Putamen (tissue), 1 donor: ENCODE data around the gene SEPTIN3.

Experiments used
- DNase-seq: peaks from one replicate; pipeline ENCODE4 v3.0.0-alpha.2; 2016; ENCODE audit warnings: low spot score

Gene SEPTIN3, protein sequence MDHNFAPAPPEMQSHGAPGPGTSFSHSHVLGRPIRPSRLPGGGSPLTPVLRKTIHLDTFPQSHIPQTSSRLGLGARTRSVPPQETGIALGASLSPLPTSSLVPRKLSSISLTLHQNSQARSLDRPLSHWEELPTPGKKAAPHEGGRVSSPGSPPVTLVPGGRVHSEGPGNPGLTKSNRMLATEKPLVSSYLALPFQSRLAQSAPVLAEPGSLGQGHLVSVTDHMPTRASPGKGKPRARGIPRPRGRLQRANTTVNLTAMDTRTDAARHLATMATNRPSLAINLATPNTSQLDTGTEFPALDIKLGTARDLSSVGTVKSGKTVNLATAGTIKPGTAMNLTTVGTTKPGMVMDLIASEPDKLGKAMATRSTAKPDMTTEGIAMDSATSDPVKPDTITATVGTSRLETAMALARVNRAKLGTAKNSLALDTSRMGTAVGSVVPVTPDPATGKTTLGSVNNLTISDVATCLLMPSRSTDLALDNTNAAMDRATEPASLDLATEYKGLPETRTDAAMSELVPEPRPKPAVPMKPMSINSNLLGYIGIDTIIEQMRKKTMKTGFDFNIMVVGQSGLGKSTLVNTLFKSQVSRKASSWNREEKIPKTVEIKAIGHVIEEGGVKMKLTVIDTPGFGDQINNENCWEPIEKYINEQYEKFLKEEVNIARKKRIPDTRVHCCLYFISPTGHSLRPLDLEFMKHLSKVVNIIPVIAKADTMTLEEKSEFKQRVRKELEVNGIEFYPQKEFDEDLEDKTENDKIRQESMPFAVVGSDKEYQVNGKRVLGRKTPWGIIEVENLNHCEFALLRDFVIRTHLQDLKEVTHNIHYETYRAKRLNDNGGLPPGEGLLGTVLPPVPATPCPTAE

DNA sequence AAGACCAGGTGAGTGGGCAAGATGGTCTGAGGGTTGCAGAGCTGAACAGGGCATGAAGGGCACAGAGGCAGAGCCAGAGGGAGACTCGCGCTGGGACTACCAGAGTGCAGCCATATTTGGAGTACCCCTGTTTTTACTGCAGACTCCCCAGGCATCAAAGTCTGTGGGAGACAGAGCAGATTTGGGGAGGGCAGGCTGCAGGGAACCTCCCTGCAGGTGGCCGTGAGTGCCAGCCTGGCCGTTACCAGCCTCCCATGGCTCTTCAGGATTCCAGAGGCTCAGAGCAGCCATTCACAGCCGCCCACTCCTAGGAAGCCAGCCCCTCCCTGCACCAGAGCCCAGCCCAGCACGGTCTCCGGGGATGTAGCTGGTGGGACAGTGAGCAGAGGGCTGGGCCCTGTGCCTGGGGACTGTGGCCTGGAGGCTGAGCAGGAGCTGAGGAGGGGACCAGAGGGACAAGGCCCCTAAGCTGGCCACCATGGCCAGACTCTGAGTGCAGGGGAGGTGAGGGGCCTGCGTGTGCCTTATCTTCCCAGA lies at the start of gene SEPTIN3:
Gene SEPTIN3, plus strand, starts transcription at position 334 of the 537 bp plus-strand sequence. CDS start 2,050 bp downstream, outside the sequence.
- no peak for DNase-seq

DNA sequence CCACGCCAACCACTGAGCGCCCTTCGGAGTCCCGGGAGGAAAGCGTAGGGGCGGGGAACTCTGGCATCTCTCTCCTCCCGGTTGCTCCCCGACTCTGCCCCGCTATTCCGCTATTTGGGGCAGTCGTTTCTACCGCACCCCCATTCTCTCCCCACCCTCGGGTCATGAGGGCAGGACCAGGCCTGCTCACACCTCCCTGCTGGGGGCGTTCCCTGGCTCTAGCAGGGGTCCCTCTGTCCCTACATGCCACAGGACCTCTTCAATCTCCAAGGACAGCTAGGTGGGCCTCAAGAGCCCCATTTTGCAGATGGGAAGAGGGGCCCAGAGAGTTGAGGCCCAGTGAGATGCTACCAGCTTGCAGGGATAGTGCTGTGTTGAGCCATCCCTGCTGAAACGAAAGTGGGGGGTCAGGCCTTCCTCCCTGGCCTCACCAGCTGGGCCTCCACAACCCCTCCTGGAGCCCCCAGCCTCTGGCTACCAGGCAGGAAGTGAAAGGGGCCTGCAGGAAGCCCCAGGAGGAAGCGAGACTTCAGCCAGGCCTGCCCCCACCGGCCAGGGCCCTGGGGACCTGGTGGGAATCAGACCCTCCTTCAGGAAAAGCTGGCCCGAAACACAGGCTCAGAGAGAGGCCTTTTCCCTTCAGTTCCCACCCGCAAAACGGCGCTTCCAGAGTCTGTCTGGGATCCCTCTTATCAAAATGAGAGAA lies 48.8 kb upstream of the SEPTIN3 start:
- no peak for DNase-seq

DNA sequence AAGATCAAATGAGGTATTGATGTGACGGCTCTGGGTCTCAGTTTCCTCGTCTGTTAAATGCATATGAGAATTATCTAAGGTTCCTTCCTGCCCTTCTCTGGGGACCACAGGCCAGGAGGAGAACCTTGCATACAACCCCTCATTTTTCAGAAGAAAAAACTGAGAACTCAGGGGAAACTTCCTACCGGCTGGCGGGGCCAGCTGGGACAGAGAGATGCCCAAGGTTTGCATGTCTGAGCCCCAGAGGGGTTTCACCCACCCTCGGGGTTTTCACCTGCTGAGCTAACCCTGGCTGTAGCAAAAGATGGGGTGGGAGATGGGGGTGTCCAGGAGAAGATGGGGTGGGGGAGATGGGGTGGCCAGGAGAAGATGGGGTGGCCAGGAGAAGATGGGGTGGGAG lies 46.9 kb upstream of the SEPTIN3 start:
- no peak for DNase-seq

DNA sequence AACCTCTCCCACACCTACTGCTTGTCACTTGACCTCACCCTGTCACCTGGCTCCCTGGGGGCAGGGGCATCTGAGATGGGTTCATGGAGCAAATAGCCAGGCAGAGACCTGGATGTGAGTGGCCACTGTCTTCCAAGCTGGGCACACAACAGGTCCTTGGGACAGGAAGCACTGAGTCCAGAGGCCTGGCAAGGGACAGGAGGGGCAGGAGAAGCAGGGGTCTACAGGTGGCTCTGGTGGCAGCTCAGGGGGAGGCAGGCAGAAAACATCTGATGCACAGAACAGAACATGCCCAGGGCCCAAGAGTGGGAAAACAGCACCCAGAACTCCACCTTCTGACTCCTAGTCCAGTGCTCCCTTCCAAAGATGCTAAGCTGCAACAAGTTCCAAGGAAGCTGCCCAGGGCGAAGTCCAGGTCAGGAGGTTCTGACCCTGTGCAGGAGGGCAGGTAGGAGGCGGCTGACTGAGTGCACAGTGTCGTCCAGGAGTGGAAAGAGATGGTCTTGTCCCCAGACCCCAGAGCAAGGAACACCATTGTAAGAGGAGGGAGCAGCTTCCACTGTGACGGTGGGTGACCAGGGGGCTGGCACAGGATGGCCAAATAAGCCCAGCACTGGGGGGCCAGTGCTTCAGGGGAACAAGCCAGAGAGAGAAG lies 46.2 kb upstream of the SEPTIN3 start:
- no peak for DNase-seq

DNA sequence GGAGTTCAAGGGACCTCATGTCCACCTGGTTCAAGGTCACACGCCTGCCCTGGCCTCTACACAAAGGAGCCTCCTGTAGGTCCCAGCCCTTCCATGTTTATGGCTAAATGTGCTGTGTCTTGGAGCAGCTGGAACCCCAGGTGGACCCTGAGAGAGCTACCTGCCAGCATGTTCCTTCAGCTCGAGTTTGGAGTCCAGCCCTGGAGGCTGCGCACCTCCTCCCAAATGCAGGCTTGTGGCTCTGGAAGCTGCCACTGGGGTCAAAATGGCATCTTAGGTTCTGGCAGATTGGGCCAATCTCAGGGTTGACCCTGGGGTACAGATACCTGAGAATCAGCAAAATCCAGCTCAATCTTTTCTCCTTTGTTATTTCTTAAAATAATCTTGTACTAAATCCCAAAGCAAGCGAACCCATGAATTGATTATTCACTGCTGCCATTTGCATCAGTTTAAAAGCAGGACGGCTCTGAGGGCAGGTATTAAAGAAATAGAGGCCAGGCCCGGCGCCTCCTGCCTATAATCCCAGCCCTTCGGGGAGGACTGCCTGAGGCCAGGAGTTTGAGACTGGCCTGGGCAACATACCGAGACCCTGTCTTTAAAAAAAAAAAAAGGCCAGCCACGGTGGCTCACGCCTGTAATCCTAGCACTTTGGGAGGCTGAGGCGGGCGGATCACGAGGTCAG lies 45.5 kb upstream of the SEPTIN3 start:
- DNase-seq = no peak

DNA sequence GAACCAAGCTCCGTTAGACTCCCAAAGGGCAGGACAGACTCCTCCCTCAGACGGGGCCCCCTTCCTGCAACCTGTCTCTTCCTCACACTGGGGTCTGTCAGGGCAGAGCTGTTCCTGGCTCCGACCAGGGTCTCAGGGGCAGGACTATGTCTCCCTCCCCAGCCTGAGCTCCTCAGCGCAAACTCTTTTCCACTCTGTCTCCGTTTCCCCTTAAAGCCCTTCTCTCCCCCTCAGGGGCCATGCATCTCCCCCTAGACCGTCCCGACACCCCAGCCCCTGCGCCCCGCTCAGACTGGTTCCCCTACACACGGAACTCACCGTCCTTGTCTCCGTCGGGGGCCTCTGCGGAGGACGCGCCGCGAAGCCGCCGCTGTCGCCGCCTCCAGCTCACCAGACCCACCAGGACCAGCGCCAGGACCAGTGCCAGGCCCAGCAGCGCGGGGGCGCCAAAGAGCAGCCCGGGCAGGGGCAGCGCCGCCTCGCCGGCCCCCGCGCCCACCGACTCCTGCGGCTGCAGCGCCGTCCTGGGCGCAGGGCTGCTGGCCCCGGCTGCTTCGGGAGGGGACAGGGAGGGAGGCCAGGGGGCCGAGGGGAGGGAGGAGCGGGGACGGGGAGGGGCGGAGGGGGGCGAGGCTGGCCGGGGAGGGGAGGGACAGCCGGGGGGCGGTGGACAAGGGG lies 43.3 kb upstream of the SEPTIN3 start:
- no peak for DNase-seq

DNA sequence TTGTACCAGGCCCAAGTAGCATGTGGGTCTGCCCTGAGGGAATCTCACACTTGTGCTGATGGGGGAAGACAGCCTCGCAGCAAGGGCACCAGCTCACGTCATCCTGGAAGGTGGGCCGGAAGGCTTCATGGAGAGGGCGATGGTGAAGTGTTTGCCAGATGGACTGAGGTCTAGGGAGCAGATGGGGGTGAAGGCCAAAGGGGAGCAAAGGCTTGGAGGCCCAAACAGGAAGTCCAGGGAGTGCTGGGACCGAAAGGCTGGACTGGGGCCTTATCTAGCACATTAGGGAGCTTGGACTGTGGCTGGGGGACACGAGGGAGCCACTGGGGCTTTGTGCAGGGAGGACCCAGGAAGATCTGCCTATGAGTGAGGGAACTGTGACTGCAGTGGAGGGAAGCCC lies 41.4 kb upstream of the SEPTIN3 start:
- no peak for DNase-seq

DNA sequence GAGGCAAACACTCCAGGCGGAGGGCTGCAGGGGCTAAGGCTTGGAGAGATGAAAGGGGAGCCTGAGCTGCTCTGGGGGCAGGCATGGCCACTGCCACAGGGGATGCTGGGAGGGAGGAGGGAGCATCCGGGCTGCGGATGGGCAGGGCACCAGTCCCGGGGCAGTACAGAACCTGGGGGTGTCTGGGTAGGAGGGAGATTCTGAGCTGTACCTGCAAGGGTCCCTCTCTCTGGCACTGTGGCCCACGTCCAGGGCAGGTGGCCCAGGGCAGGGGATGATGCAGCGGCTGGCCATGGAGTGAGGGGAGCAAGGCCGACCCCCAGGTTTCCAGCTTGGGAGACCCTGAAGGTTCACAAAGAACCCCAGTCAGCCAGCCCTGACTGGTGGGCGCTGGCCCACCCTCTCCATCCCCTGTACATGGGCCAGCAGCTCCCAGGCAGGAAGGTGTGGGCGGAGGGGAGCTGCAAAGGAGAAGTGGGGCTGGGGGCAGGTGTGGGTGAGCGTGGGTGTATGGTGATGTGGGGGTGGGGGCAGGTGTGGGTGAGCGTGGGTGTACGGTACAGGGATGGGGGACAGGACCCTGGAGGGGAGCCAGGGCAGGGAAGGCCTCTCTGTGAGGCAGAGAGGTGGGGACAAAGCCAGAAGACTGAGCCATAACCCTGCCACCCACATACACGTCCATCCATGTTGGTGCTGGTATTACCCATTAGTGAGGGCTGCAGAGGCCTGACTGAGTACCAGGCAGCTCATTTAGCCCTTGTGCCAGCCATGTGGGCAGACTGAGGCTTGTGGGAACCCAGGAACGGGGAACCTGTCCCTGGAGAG lies 40.4 kb upstream of the SEPTIN3 start:
- no peak for DNase-seq

DNA sequence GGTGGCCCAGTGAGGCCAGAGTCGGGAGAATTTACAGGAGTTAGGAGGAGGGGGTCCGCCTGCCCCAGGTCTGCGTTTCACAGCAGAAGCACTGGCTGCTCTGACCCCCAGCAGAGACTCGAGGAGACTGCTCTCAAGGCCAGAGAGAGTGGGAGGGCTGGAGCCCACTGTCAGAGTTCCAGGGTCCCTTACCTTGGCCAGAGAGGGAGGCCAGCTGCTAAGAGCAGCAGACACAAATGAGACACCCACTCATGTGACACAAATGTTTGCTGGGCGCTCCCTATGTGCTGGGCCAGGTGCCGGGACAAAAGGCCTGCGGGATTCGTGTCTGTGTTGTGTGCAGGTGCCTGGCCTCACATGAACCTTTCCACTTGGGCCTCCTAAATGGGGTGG lies 39.8 kb upstream of the SEPTIN3 start:
- no peak for DNase-seq

DNA sequence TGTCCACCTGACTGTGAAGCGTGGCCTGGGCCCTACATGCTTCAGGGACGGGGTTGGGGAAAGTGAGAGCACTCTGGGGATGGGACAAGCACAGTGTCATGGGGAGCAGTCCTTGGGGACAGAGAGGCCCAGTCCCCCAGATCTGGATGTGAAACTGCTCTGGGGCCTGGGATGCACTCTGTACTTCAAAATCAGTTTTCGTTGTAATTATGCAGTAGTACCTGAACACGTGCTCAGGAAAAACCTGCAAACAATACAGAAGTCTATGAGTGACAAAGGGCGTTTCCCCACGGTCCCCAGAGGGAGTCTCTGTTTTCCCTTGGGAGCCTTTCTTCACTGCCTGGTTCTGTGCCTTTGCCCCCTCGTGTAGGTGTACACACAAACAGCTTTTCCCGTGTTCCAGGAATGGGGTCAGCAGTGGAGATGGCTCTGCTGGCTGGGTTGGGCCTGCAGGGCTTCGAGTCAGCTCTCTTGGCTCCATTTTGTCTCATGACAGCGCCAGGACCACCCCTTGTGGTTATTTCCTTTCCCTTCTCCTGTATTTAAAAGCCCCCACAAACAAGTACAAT lies 37.5 kb upstream of the SEPTIN3 start:
- DNase-seq = no peak

DNA sequence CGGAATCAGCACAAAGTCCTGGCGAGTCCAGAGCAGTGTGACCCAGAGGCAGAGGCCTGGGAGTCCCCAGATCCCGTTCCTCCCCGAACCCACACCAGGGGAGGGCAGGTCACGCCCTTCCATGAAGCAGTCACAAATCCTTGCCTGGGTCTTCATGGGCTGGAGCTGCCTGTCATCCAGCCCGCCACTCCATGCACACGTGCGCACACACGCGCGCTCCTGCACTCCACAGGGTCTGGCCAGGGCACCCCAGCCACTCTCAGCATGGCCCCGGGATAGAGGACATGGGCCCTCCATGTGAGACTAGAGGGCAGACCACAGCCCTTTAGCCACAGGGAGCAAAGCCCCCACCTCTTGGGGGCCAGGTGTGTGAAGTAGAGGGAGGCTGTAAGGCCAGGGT lies 36.9 kb upstream of the SEPTIN3 start:
- DNase-seq = no peak

DNA sequence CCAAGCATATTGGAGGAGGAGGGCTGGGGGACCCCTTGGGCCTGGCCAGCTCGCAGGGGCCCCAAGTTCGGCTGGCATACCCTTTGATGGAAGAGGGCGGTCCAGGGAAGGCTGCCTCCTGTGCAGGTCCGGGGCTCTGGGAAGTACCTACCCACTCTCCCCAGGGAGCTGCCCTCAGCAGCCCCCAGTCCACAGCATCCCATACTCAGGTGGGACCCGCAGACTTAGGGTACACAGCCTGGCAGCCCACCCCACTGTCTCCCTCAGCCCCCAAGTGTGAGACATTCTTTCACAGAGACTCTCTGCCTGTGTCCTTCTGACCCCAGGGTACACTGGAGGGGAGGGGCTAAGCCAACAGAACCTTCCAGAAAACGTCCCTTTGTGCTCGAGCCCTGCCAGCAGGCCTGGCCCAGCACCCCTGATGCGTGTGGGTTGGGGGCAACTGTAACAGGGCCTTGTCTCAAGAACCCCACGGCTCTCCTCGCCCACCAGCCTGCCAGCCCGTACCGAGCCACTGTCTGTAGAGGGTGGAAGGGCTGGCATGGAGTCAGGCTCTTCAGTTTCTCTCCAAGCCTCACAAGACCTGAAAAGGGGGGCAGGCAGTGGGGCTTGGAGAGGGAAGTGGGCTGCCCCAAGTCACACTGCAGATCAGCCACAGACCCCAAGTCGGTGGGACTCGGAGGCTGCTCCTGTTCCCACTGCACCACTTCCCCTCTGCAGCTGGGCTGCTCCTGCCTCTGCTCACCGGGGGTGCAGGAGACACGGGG lies 35.6 kb upstream of the SEPTIN3 start:
- DNase-seq = no peak

DNA sequence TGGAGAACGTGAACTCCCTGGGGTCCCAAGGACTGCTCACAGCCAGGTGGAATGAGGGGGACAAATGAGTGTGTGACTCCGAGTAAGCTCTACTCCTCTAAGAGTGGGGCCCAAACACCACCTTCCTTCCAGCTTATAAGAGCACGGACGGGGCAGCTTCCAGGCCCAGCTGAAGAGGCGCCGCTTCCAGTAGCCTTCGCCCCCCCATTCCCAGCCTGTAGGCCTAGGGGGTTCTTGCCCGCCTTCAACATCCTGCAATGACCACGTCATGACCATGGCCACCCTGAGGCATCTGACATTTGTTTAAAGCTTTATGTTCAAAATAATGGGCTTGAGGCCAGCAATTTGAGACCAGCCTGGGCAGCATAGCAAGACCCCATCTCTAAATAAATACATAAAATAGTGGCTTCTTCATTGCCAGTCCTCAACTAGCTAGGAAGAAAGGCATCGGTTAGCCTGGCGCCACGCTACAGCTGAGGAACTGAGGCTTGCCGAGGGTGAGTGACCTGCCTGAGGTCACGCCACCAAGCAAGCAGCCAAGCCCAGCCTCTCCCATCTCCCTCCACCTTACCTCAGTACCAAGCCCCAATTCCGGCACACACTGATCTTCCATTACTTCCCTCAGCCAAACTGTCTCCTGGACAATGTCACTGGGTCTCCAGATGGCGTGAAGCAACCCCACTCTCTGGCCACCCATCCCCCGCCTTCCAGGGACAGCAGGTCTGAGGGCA lies 34.8 kb upstream of the SEPTIN3 start:
- no peak for DNase-seq

DNA sequence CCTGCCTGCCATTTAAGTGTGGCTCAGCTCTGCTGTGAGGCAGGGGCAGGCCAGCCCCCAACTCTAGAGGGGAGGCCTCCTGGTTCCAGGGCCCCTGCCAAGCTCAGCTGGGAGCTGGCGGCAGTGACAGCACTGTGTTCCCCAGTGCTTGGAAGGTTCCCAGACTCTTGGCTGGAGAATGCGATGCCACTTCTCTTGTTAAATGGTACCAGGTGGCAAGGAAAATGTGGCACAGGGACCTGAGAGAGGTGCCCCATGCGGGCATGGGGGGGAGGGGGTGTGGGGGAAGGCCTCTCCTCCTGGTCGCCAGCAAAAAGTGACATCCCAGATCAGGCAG lies 34.3 kb upstream of the SEPTIN3 start:
- no peak for DNase-seq

DNA sequence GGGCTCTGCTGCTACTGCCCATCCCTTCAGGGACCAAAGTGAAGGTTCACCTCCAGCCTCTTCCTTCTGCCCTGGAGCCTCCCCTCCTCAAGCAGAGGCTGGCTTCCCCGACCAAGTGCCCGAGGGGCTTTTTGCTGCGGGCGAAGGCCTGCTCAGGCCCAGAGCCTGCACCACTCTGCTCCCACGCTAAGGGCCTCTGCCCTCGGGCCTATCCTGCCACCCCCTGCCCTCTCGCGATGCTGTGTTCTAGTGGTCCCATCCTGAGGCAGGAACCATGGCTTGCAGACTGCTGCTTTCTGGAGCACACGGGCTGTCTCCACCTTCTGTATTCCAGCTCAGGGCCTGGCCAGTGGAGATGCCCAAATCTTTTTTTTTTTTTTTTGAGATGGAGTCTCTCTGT lies 33.7 kb upstream of the SEPTIN3 start:
- no peak for DNase-seq

DNA sequence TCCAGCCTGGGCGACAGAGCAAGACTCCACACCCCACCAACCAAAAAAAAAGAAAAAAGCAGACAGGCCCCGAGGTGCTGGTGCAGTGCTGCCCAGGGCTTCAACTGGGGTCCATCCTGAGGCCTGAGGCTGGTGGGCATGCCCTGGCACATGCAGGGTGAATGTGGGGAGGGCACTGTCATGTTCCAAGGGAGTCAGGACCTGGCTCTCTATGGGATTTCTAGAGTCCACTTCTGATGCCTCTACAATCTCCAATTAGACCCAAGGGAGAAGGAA lies 32.4 kb upstream of the SEPTIN3 start:
- DNase-seq = no peak

DNA sequence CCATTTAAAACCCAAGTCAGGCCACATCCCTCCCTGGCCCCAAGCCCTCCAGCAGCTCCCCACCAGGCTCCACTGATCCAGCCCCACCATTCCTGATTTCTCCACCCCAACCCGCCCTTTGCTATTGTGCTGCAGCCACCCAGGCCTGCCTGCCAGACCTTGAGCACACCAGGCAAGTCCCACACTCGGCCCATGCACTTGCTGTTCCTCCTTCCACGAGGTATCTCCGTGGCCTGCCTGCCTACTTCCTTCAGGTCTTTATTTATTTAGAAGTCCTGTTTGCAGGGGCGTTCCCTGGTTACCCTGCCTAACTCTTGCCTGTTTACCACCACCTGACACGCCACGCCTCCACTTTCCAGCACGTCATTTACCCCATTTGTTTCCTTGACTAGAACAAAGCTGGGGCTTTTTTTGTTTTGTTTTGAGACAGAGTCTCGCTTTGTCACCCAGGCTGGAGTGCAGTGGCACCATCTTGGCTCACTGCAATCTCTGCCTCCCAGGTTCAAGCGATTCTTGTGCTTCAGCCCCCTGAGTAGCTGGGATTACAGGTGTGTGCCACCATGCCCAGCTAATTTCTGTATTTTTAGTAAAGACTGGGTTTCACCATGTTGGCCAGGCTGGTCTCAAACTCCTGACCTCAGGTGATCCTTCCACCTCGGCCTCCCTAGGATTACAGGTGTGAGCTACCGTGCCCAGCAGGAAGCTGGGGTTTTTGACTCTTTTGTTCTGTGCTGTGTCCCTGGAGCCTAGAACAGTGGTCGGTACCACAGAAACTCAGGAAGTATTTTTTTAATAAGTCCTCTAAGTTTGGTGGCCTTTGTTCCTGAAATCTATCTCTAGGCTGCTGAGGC lies 29.0 kb upstream of the SEPTIN3 start:
- DNase-seq = no peak
